H9 (cell line): ENCODE measurements around the gene FAM81B. TPM values are rescaled to one million over a fixed set of nuclear protein-coding genes. Genes with fewer than 3 reads are reported as not detected.

ENCODE experiments used
- DNase-seq: peaks from one replicate; pipeline ENCODE4 v3.0.0-alpha.2; 2017
- H2AFZ ChIP-seq: one replicate; pipeline ENCODE4 v1.6.1; 2013; ENCODE audit warnings: mild to moderate bottlenecking, low read length, control low read depth, moderate library complexity
- H2AK5ac ChIP-seq: 2 replicates; pipeline ENCODE4 v1.6.1; 2013; ENCODE audit warnings: low read length, control low read depth, mixed read lengths; ENCODE audit not compliant: insufficient read length
- H2BK120ac ChIP-seq: one replicate; pipeline ENCODE4 v1.6.1; 2013; ENCODE audit warnings: low read depth, mild to moderate bottlenecking, low read length, control low read depth, inconsistent platforms; ENCODE audit not compliant: poor library complexity, severe bottlenecking
- H2BK12ac ChIP-seq: 2 replicates; pipeline ENCODE4 v1.6.1; 2013; ENCODE audit warnings: low read length, control low read depth, mixed read lengths, low read depth; ENCODE audit not compliant: insufficient read length
- H2BK15ac ChIP-seq: 2 replicates; pipeline ENCODE4 v1.6.1; 2013; ENCODE audit warnings: low read depth, low read length, control low read depth
- H2BK20ac ChIP-seq: one replicate; pipeline ENCODE4 v1.6.1; 2013; ENCODE audit warnings: low read depth, mild to moderate bottlenecking, low read length, control low read depth, inconsistent platforms; ENCODE audit not compliant: poor library complexity, severe bottlenecking
- H2BK5ac ChIP-seq: 2 replicates; pipeline ENCODE4 v1.6.1; 2013; ENCODE audit warnings: low read length, control low read depth, mixed read lengths; ENCODE audit not compliant: insufficient read length
- H3K14ac ChIP-seq: 2 replicates; pipeline ENCODE4 v1.6.1; 2013; ENCODE audit warnings: low read length, control low read depth; ENCODE audit not compliant: insufficient read depth
- H3K18ac ChIP-seq: 2 replicates; pipeline ENCODE4 v1.6.1; 2013; ENCODE audit warnings: low read depth, mild to moderate bottlenecking, mixed read lengths, low read length, control low read depth; ENCODE audit not compliant: insufficient read length
- H3K23ac ChIP-seq: 2 replicates; pipeline ENCODE4 v1.6.1; 2013; ENCODE audit warnings: low read length, control low read depth, mixed read lengths, low read depth; ENCODE audit not compliant: insufficient read length
- H3K23me2 ChIP-seq: 2 replicates; pipeline ENCODE4 v1.6.1; 2013; ENCODE audit warnings: low read depth, mild to moderate bottlenecking, mixed read lengths, low read length, control low read depth; ENCODE audit not compliant: insufficient read length, poor library complexity, severe bottlenecking
- H3K27ac ChIP-seq: 2 replicates; pipeline ENCODE4 v1.5.1; 2013; ENCODE audit warnings: low read length, control low read depth, mixed read lengths, low read depth; ENCODE audit not compliant: insufficient read length
- H3K27me3 ChIP-seq: 2 replicates; pipeline ENCODE4 v1.6.1; 2013; ENCODE audit warnings: low read length, control low read depth, inconsistent platforms; ENCODE audit not compliant: insufficient read depth
- H3K4ac ChIP-seq: 2 replicates; pipeline ENCODE4 v1.6.1; 2013; ENCODE audit warnings: low read depth, mild to moderate bottlenecking, control low read depth, inconsistent platforms, low read length, moderate library complexity
- H3K4me1 ChIP-seq: 2 replicates; pipeline ENCODE4 v1.6.1; 2013; ENCODE audit warnings: low read length, control low read depth, inconsistent platforms; ENCODE audit not compliant: insufficient read depth
- H3K4me2 ChIP-seq: 2 replicates; pipeline ENCODE4 v1.6.1; 2013; ENCODE audit warnings: low read length, control low read depth, mixed read lengths; ENCODE audit not compliant: insufficient read length, insufficient read depth
- H3K56ac ChIP-seq: 2 replicates; pipeline ENCODE4 v1.6.1; 2013; ENCODE audit warnings: low read depth, mild to moderate bottlenecking, mixed read lengths, low read length, control low read depth; ENCODE audit not compliant: insufficient read length
- H3K79me1 ChIP-seq: 2 replicates; pipeline ENCODE4 v1.6.1; 2013; ENCODE audit warnings: low read depth, mild to moderate bottlenecking, moderate library complexity, low read length, control low read depth, inconsistent platforms; ENCODE audit not compliant: insufficient read depth, poor library complexity, severe bottlenecking
- H3K79me2 ChIP-seq: 2 replicates; pipeline ENCODE4 v1.6.1; 2013; ENCODE audit warnings: low read length, control low read depth, inconsistent platforms; ENCODE audit not compliant: insufficient read depth
- H3K9ac ChIP-seq: 2 replicates; pipeline ENCODE4 v1.6.1; 2013; ENCODE audit warnings: low read length, control low read depth, mixed read lengths; ENCODE audit not compliant: insufficient read length; ENCODE audit errors: extremely low read depth
- H3K9me3 ChIP-seq: one replicate; pipeline ENCODE4 v1.6.1; 2013; ENCODE audit warnings: low read depth, low read length, inconsistent platforms; ENCODE audit not compliant: control insufficient read depth
- H3T11ph ChIP-seq: one replicate; pipeline ENCODE4 v1.6.1; 2013; ENCODE audit warnings: mild to moderate bottlenecking, low read length, control low read depth, inconsistent platforms
- H4K20me1 ChIP-seq: one replicate; pipeline ENCODE4 v1.6.1; 2013; ENCODE audit not compliant: control insufficient read depth, insufficient read length, insufficient read depth
- H4K5ac ChIP-seq: 2 replicates; pipeline ENCODE4 v1.6.1; 2013; ENCODE audit warnings: low read depth, mild to moderate bottlenecking, mixed read lengths, low read length, control low read depth; ENCODE audit not compliant: insufficient read length
- H4K8ac ChIP-seq: replicated peaks from 2 replicates; pipeline ENCODE4 v1.6.1; 2013; ENCODE audit warnings: low read length, control low read depth, mixed read lengths, low read depth; ENCODE audit not compliant: insufficient read length
- H4K91ac ChIP-seq: 2 replicates; pipeline ENCODE4 v1.6.1; 2013; ENCODE audit warnings: low read depth, mild to moderate bottlenecking, moderate library complexity, mixed read lengths, low read length, control low read depth; ENCODE audit not compliant: insufficient read length
- H3K27ac Mint-ChIP-seq, 3 experiments: 2 replicates in 2 of 3; 3 replicates in 1 of 3; pipeline ENCODE4 v1.8.0; 2020 to 2021; ENCODE audit warnings: mixed read lengths in 3 of 3, mild to moderate bottlenecking in 1 of 3, moderate library complexity in 1 of 3
- H3K27me3 Mint-ChIP-seq: 2 replicates; pipeline ENCODE4 v1.8.0; 2021; ENCODE audit warnings: low read depth, mild to moderate bottlenecking, moderate library complexity, mixed read lengths
- H3K36me3 Mint-ChIP-seq, 3 experiments: 2 replicates in 2 of 3; 3 replicates in 1 of 3; pipeline ENCODE4 v1.8.0; 2020 to 2021; ENCODE audit warnings: low read depth in 3 of 3, mixed read lengths in 3 of 3; ENCODE audit not compliant: insufficient read depth in 1 of 3
- H3K4me1 Mint-ChIP-seq, 2 experiments: 2 replicates each; pipeline ENCODE4 v1.8.0; 2020; ENCODE audit warnings: mixed read lengths in 2 of 2
- H3K4me3 Mint-ChIP-seq, 2 experiments: 2 replicates in 1 of 2; 3 replicates in 1 of 2; pipeline ENCODE4 v1.8.0; 2020 to 2021; ENCODE audit warnings: mild to moderate bottlenecking in 2 of 2, mixed read lengths in 2 of 2, moderate library complexity in 1 of 2
- H3K9me3 Mint-ChIP-seq, 2 experiments: 2 replicates in 1 of 2; 3 replicates in 1 of 2; pipeline ENCODE4 v1.8.0; 2020; ENCODE audit warnings: mild to moderate bottlenecking in 2 of 2, mixed read lengths in 2 of 2, moderate library complexity in 1 of 2
- WGBS: extraction: QIAGEN DNeasy Blood & Tissue Kit; methylation state at CpG from one replicate; pipeline ENCODE4 v1.1.7; 2013; ENCODE audit warnings: missing lambda C conversion rate, low lambda C conversion rate, mixed read lengths; ENCODE audit not compliant: insufficient read length; ENCODE audit errors: extremely low coverage; 5-methylcytosine and 5-hydroxymethylcytosine counted together
- total RNA-seq: library from RNA; stranded (reverse); gene quantifications from 2 replicates; pipeline ENCODE4 v1.2.1, GENCODE V29; 2021
- TF ChIP-seq, protein P1 (sequence below): fragments of 200-600 bp; sonication (generic); conservative IDR thresholded peaks from 3 replicates; pipeline ENCODE4 v1.8.0; 2021; ENCODE audit warnings: antibody characterized with exemption, mild to moderate bottlenecking

The FAM81B gene
- total RNA-seq, 1 experiment from 2014 or later: not detected

- H3K79me1 ChIP-seq: no peaks in the 10 kb centered on the region
- no peaks in the 10 kb centered on the region for H4K20me1 ChIP-seq
- H2BK20ac ChIP-seq: no peak overlapping the region
- H3K4me1 Mint-ChIP-seq: peaks cover under 1% of the 10 kb centered on the region in 2 experiments; a peak in 2 of 4 replicates
- no peak overlapping the region for H2BK15ac ChIP-seq
- no peaks in the 10 kb centered on the region for H3K9me3 ChIP-seq
- H3K4me3 Mint-ChIP-seq: no peak overlapping the region
- H2AFZ ChIP-seq: no peak overlapping the region
- no peaks in the 10 kb centered on the region for H3K23me2 ChIP-seq
- TF ChIP-seq, protein P1, sequence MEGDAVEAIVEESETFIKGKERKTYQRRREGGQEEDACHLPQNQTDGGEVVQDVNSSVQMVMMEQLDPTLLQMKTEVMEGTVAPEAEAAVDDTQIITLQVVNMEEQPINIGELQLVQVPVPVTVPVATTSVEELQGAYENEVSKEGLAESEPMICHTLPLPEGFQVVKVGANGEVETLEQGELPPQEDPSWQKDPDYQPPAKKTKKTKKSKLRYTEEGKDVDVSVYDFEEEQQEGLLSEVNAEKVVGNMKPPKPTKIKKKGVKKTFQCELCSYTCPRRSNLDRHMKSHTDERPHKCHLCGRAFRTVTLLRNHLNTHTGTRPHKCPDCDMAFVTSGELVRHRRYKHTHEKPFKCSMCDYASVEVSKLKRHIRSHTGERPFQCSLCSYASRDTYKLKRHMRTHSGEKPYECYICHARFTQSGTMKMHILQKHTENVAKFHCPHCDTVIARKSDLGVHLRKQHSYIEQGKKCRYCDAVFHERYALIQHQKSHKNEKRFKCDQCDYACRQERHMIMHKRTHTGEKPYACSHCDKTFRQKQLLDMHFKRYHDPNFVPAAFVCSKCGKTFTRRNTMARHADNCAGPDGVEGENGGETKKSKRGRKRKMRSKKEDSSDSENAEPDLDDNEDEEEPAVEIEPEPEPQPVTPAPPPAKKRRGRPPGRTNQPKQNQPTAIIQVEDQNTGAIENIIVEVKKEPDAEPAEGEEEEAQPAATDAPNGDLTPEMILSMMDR: no peak
- H4K91ac ChIP-seq: no peak overlapping the region
- H3K27me3 Mint-ChIP-seq: no peaks in the 10 kb centered on the region
- H4K8ac ChIP-seq: no peak overlapping the region
- H3K9ac ChIP-seq: no peak overlapping the region
- no CpG with 5 or more reads among the region's 2 CpGs for WGBS
- H3K9me3 Mint-ChIP-seq: no peaks in the 10 kb centered on the region
- H3K4ac ChIP-seq: no peak overlapping the region
- no peak overlapping the region for H3K56ac ChIP-seq
- no peak overlapping the region for H3K18ac ChIP-seq
- DNase-seq: no peak
- H2AK5ac ChIP-seq: no peak overlapping the region
- no peak overlapping the region for H4K5ac ChIP-seq
- no peaks in the 10 kb centered on the region for H3K27me3 ChIP-seq
- peaks cover 0 to under 1% (median 0%) of the 10 kb centered on the region in 3 experiments; a peak in 1 of 7 replicates for H3K36me3 Mint-ChIP-seq
- no peak overlapping the region for H3K14ac ChIP-seq
- no peak overlapping the region for H3K4me2 ChIP-seq
- H3K27ac ChIP-seq: no peak overlapping the region
- no peak overlapping the region for H3K23ac ChIP-seq
- no peak overlapping the region for H2BK120ac ChIP-seq
- no peak overlapping the region for H3T11ph ChIP-seq
- H3K4me1 ChIP-seq: no peaks in the 10 kb centered on the region
- H3K27ac Mint-ChIP-seq: no peak overlapping the region
- H3K79me2 ChIP-seq: no peaks in the 10 kb centered on the region
- H2BK12ac ChIP-seq: no peak overlapping the region
- H2BK5ac ChIP-seq: no peak overlapping the region
Measured at GRCh38 chr5:95454536-95454935, 63.4 kb downstream of the FAM81B start.
